ENCODE data around the gene SPEM2.
A peak's percentile ranks its signal among the peaks of the same experiment; 100 is the strongest.

GRCh38 chr17:7436556-7437368 lies 11.3 kb downstream of the SPEM2 start:
- TF ChIP-seq POLR2AphosphoS5 (IDR thresholded peaks at IDR 0.05) (peak in 2 of 3 donors; percentile 20 to 33), POLR2A (IDR thresholded peaks at IDR 0.05) (no peak), CTCF (IDR thresholded peaks at IDR 0.05) (peak; percentile 62 to 96), EP300 (IDR thresholded peaks at IDR 0.05) (no peak)

All from suprapubic skin (tissue), 4 donors.